ENCODE measurements around the gene IGHMBP2.

Gene IGHMBP2

DNA sequence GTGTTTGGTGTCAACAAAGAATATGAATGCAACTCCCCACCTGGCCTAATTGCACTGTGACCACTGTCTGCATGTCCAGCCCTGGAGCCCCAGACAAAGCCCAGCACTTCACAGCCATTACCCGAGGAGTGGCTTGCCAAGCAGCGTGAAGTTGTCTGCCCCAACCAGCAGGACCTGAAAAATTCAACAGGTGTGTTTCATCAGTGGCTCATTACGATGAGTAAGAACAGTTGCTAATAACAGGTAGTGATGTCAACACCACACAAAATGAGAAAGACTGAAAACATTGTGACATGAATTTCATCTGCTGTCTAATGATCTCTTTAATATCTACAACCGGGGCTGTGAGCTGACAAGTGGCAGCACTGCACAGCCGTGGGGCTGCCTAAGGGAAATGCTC, 10.4 kb upstream of the IGHMBP2 start:
- Histone ChIP-seq H3K4me3 (ENCODE audit: low read depth, low read length) (no peak overlapping the region), H3K27me3 (ENCODE audit: control insufficient read depth, insufficient read depth, low read length) (no peaks in the 10 kb centered on the region), H3K9ac (no peak overlapping the region), H3K9me3 (ENCODE audit: control insufficient read depth, low read length) (no peaks in the 10 kb centered on the region), H3K27ac (no peak overlapping the region), H3K79me2 (no peaks in the 10 kb centered on the region), H3K36me3 (ENCODE audit: control insufficient read depth, insufficient read depth, low read length) (no peaks in the 10 kb centered on the region), H2AFZ (no peak overlapping the region), H3K4me2 (ENCODE audit: low read length) (no peak overlapping the region), H3K4me1 (no peaks in the 10 kb centered on the region)
- TF ChIP-seq, protein P1, sequence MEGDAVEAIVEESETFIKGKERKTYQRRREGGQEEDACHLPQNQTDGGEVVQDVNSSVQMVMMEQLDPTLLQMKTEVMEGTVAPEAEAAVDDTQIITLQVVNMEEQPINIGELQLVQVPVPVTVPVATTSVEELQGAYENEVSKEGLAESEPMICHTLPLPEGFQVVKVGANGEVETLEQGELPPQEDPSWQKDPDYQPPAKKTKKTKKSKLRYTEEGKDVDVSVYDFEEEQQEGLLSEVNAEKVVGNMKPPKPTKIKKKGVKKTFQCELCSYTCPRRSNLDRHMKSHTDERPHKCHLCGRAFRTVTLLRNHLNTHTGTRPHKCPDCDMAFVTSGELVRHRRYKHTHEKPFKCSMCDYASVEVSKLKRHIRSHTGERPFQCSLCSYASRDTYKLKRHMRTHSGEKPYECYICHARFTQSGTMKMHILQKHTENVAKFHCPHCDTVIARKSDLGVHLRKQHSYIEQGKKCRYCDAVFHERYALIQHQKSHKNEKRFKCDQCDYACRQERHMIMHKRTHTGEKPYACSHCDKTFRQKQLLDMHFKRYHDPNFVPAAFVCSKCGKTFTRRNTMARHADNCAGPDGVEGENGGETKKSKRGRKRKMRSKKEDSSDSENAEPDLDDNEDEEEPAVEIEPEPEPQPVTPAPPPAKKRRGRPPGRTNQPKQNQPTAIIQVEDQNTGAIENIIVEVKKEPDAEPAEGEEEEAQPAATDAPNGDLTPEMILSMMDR (IDR thresholded peaks at IDR 0.05): no peak

DNA sequence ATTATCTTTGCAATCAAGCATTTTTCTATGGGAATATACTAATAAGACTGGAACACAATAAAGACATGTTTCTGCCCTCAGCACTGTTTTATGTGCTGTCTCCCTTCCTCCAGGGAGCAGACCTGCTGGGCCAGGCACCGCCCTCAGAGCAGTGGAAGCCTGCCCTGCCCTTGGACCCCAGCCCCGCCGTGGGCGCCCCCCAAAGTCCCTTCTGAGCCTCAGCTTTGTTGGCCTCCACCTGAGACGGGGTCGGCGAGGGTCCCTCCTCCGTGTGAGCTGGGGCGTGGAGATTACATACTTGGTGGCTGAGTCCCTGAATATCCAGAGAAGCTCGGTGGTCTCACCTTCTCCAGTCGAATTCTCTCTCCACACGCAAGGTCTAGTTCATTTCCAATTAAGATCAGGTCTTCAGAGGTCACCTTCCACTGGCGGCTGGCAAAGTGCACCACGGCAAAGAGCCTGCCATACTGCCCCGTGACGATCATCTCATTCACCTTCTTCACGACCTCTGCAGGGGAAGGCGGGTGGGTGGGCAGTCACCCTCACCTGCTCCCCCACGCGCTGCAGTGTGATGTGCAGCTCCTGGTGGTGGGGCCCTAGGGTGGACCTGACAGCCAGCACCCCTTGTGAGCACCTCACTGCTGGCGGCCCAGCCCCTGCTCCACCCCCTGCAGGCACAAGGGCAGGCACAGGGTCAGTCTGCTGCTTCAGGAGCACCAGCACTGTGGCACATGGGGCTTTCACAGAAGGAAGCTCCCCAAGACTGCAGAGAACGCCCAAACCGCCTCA, 7.3 kb upstream of the IGHMBP2 start:
- Histone ChIP-seq H3K27me3 (ENCODE audit: control insufficient read depth, insufficient read depth, low read length) (no peaks in the 10 kb centered on the region), H3K27ac (no peak overlapping the region), H3K4me1 (no peaks in the 10 kb centered on the region), H3K36me3 (ENCODE audit: control insufficient read depth, insufficient read depth, low read length) (no peaks in the 10 kb centered on the region), H2AFZ (no peak overlapping the region), H3K4me3 (ENCODE audit: low read depth, low read length) (no peak overlapping the region), H3K79me2 (no peaks in the 10 kb centered on the region), H3K9ac (no peak overlapping the region), H3K4me2 (ENCODE audit: low read length) (no peak overlapping the region), H3K9me3 (ENCODE audit: control insufficient read depth, low read length) (no peaks in the 10 kb centered on the region)
- TF ChIP-seq, protein P1 (IDR thresholded peaks at IDR 0.05): no peak

DNA sequence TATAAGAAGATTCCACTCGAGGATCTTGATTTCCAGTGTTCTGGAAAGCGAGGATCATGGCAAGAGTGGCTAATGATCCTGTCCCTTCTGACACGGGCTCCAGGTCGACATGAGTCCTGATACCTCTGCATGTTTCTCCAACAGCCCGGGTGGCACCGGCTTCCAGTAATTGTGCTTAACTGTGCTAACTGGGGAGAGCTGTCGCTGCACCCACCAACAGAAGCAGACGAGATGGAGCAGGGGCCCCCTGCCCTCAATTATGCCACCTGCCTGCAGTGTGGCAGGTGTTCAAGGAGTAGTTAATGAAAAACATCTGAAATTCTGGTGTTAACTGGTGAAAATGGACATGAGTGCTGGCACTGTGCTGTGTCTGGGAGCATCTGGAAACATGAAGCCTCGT, 6.2 kb upstream of the IGHMBP2 start:
- Histone ChIP-seq H3K27ac (no peak overlapping the region), H3K4me3 (ENCODE audit: low read depth, low read length) (no peak overlapping the region), H3K9ac (no peak overlapping the region), H3K4me2 (ENCODE audit: low read length) (no peak overlapping the region), H3K36me3 (ENCODE audit: control insufficient read depth, insufficient read depth, low read length) (no peaks in the 10 kb centered on the region), H3K9me3 (ENCODE audit: control insufficient read depth, low read length) (no peaks in the 10 kb centered on the region), H2AFZ (no peak overlapping the region), H3K27me3 (ENCODE audit: control insufficient read depth, insufficient read depth, low read length) (no peaks in the 10 kb centered on the region), H3K4me1 (no peaks in the 10 kb centered on the region), H3K79me2 (no peaks in the 10 kb centered on the region)
- TF ChIP-seq, protein P1 (IDR thresholded peaks at IDR 0.05): no peak

DNA sequence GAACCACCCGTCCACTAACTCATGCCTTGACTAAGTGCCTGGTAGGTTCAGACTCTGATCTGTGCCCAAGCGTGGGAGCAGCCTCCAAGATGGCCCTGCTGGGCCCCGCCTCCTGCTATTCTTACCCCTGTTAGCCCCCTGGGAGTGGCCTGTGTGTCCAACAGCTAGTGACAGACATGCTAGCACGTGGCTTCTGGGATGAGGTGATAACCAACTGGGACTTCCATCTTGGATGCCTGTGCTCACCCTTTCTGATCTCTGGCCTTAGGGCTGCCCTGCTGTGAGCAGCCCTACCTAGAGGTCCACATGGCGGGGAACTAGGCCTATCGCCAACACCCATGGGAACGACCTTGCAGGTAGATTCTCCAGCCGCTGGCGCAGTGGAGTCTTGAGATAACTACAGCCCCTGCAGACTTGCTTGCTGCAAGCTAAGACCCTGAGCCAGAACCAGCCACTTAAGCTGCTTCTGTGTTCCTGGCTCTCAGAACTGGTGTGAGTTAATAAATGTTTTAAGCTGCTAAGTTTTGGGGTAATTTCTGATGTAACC, 2.8 kb upstream of the IGHMBP2 start:
- Histone ChIP-seq H3K27ac (no peak overlapping the region), H3K4me1 (peaks cover 5% of the 10 kb centered on the region), H3K4me3 (ENCODE audit: low read depth, low read length) (no peak overlapping the region), H3K79me2 (peaks cover 16% of the 10 kb centered on the region), H3K9ac (no peak overlapping the region), H3K9me3 (ENCODE audit: control insufficient read depth, low read length) (no peaks in the 10 kb centered on the region), H3K4me2 (ENCODE audit: low read length) (no peak overlapping the region), H2AFZ (no peak overlapping the region), H3K36me3 (ENCODE audit: control insufficient read depth, insufficient read depth, low read length) (no peaks in the 10 kb centered on the region), H3K27me3 (ENCODE audit: control insufficient read depth, insufficient read depth, low read length) (no peaks in the 10 kb centered on the region)
- TF ChIP-seq, protein P1 (IDR thresholded peaks at IDR 0.05): no peak

Data from parathyroid adenoma (tissue), 2 donors.